ENCODE measurements around the gene RASGRP4. TPM values are rescaled to one million over a fixed set of nuclear protein-coding genes. Genes with fewer than 3 reads are reported as not detected.
A peak's percentile ranks its signal among the peaks of the same experiment; 100 is the strongest.

The RASGRP4 gene
- total and polyA plus RNA-seq, 10 of the 15 experiments (the other 5 are each of a cell fraction or from before 2014, with no cell fraction given) = 0.24 to 7.4 (median 3.3) TPM

DNA sequence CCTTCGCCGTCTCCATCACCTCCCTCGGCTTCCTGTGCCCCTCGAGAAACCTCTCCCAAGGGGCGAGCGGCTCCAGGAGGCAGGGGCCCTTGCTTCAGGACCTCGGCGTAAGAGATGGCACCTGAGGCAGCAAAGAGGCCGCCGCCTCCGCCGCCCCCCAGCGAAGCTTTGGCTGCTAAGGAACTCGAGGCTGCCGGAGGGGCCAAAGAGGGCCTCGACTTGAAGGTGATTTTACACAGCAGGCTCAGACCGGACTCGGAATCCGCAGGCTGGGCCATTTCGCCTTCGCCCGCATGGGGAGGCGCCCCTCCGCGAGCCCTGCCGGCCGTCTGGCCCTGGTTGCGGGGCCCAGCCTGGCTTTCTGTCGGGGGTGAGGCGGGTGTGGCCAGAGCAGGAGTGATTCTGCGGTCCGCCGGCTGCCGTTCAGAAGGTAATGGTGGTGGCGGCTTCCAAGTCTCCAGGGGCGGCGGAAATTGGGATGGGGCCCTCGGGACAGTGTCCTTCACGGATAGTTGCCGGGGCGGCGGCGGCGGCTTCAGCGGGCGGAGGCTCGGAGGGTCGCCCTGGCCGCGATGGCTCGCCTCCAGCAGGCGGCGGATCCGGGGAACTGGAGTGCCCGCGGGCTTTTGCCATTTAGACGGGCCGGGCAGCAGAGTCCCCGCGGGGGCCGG lies 39.6 kb downstream of the RASGRP4 start:
- Histone ChIP-seq H3K4me2 (ENCODE audit: control insufficient read depth, insufficient read depth) (no peak overlapping the region; the same call in 1 of the 2 replicates), H3K27ac (ENCODE audit: control insufficient read depth, insufficient read depth) (no peak overlapping the region), H3K27me3 (replicated peaks in 1 of 2; ENCODE audit: control insufficient read depth in 2 of 2, insufficient read depth in 2 of 2, low read length in 1 of 2) (no peaks in the 10 kb centered on the region; a peak in 1 of 4 replicates), H4K20me1 (ENCODE audit: control insufficient read depth, insufficient read depth) (no peaks in the 10 kb centered on the region; the same call in 1 of the 2 replicates), H3K9me3 (replicated peaks; ENCODE audit: control insufficient read depth, insufficient read depth, low read length) (no peaks in the 10 kb centered on the region), H3K4me1 (ENCODE audit: control insufficient read depth, insufficient read depth, low read length) (peaks cover 12% of the 10 kb centered on the region), H3K79me2 (ENCODE audit: control insufficient read depth, insufficient read depth, low read length) (no peaks in the 10 kb centered on the region), H3K36me3 (ENCODE audit: control insufficient read depth in 2 of 2, insufficient read depth in 2 of 2, low read length in 1 of 2) (peaks cover 6 to 10% of the 10 kb centered on the region in 2 experiments; a peak in 3 of 4 replicates), H3K9ac (ENCODE audit: control insufficient read depth, insufficient read depth, low read length) (no peak overlapping the region), H3K4me3 (no peak overlapping the region), H2AFZ (ENCODE audit: control insufficient read depth, low read depth, low read length) (no peak overlapping the region)
- intact Hi-C loops (cut with micrococcal nuclease; ENCODE audit: unreplicated experiment) (loop anchor here (5.0 kb wide), 1 partner anchor 154 kb away; no protein-coding TSS in a partner anchor), in situ Hi-C loops (cut with MboI) (no loop called here)
- SMC1A ChIA-PET (ENCODE audit: uncharacterized antibody, unreplicated experiment) = no interaction called here
- no peak for TF ChIP-seq TCF3 (IDR thresholded peaks at IDR 0.05; ENCODE audit: borderline replicate concordance, insufficient read depth, low read depth, low read length)
- no peak for TF ChIP-seq RFX5 (IDR thresholded peaks at IDR 0.05; ENCODE audit: low read depth, low read length)
- no peak for TF ChIP-seq LARP7 (IDR thresholded peaks at IDR 0.05)
- no peak for TF ChIP-seq NFXL1 (IDR thresholded peaks at IDR 0.05; ENCODE audit: borderline replicate concordance)
- BruUV-seq (replicated peaks) = no TSS peak
- FAIRE-seq (no peak), DNase-seq (ENCODE audit: low read depth, low spot score) (no peak), ATAC-seq (no peak)
- RAD21 ChIA-PET (ENCODE audit: unreplicated experiment) = no interaction called here
- CTCF ChIA-PET = no interaction called here
- POLR2A ChIA-PET = interaction anchor here (1.4 kb wide), 1 partner anchor 16 kb away, joined by 5 read pairs; the partner anchor contains the start of gene FAM98C
- 76% methylated on average over 57 of the region's 61 CpGs for WGBS (ENCODE audit: insufficient coverage, insufficient replicate concordance, low lambda C conversion rate, missing lambda C conversion rate)

- no peak for DNase-seq (ENCODE audit: low read depth, low spot score)
- Histone ChIP-seq H2AFZ (ENCODE audit: control insufficient read depth, low read depth, low read length) (no peak overlapping the region), H3K4me1 (ENCODE audit: control insufficient read depth, insufficient read depth, low read length) (peaks cover 12% of the 10 kb centered on the region), H4K20me1 (ENCODE audit: control insufficient read depth, insufficient read depth) (peaks cover 1% of the 10 kb centered on the region; the same call in 1 of the 2 replicates), H3K9ac (ENCODE audit: control insufficient read depth, insufficient read depth, low read length) (no peak overlapping the region), H3K4me3 (no peak overlapping the region), H3K4me2 (ENCODE audit: control insufficient read depth, insufficient read depth) (no peak overlapping the region), H3K79me2 (ENCODE audit: control insufficient read depth, insufficient read depth, low read length) (no peaks in the 10 kb centered on the region), H3K36me3 (ENCODE audit: control insufficient read depth in 2 of 2, insufficient read depth in 2 of 2, low read length in 1 of 2) (peaks cover 11 to 15% of the 10 kb centered on the region in 2 experiments; a peak in 3 of 4 replicates), H3K9me3 (replicated peaks; ENCODE audit: control insufficient read depth, insufficient read depth, low read length) (no peaks in the 10 kb centered on the region), H3K27ac (ENCODE audit: control insufficient read depth, insufficient read depth) (no peak overlapping the region), H3K27me3 (replicated peaks in 1 of 2; ENCODE audit: control insufficient read depth in 2 of 2, insufficient read depth in 2 of 2, low read length in 1 of 2) (no peaks in the 10 kb centered on the region; a peak in 1 of 4 replicates)
- 82% methylated on average over 38 of the region's 40 CpGs for whole genome bisulfite sequencing (ENCODE audit: insufficient coverage, insufficient replicate concordance, low lambda C conversion rate, missing lambda C conversion rate)
- ChIA-PET CTCF (no interaction called here), SMC1A (ENCODE audit: uncharacterized antibody, unreplicated experiment) (no interaction called here), RAD21 (ENCODE audit: unreplicated experiment) (no interaction called here), POLR2A (no interaction called here)
- no peak for ATAC-seq
- intact Hi-C loops (cut with micrococcal nuclease; ENCODE audit: unreplicated experiment) = loop anchor here (5.0 kb wide), 1 partner anchor 154 kb away; no protein-coding TSS in a partner anchor
- in situ Hi-C loops (cut with MboI) = no loop called here
- TF ChIP-seq POLR2A (IDR thresholded peaks at IDR 0.05; ENCODE audit: low read depth, low read length) (0 out of 2 replicates have a peak, but pooled peaks have one; percentile 27), CREB1 (IDR thresholded peaks at IDR 0.05; ENCODE audit: low read depth) (no peak)
- TF ChIP-seq, protein P1, sequence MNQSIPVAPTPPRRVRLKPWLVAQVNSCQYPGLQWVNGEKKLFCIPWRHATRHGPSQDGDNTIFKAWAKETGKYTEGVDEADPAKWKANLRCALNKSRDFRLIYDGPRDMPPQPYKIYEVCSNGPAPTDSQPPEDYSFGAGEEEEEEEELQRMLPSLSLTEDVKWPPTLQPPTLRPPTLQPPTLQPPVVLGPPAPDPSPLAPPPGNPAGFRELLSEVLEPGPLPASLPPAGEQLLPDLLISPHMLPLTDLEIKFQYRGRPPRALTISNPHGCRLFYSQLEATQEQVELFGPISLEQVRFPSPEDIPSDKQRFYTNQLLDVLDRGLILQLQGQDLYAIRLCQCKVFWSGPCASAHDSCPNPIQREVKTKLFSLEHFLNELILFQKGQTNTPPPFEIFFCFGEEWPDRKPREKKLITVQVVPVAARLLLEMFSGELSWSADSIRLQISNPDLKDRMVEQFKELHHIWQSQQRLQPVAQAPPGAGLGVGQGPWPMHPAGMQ (IDR thresholded peaks at IDR 0.05; ENCODE audit: borderline replicate concordance) = no peak
- FAIRE-seq = no peak
- BruUV-seq (replicated peaks) = no TSS peak
These were observed 40.2 kb downstream of the RASGRP4 start for GRCh38 chr19:38385804-38386257.

Measured in GM12878 (cell line).